ENCODE data around the gene TRPC1.

Gene TRPC1

GRCh38 chr3:142787719-142788118 lies 63.9 kb downstream of the TRPC1 start (continued):
- TF ChIP-seq, protein P1, sequence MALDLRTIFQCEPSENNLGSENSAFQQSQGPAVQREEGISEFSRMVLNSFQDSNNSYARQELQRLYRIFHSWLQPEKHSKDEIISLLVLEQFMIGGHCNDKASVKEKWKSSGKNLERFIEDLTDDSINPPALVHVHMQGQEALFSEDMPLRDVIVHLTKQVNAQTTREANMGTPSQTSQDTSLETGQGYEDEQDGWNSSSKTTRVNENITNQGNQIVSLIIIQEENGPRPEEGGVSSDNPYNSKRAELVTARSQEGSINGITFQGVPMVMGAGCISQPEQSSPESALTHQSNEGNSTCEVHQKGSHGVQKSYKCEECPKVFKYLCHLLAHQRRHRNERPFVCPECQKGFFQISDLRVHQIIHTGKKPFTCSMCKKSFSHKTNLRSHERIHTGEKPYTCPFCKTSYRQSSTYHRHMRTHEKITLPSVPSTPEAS (tag by site-specific recombination; IDR thresholded peaks at IDR 0.05): no peak
- TF ChIP-seq SP3 (tag by site-specific recombination; IDR thresholded peaks at IDR 0.05): no peak
- TF ChIP-seq, protein P2, sequence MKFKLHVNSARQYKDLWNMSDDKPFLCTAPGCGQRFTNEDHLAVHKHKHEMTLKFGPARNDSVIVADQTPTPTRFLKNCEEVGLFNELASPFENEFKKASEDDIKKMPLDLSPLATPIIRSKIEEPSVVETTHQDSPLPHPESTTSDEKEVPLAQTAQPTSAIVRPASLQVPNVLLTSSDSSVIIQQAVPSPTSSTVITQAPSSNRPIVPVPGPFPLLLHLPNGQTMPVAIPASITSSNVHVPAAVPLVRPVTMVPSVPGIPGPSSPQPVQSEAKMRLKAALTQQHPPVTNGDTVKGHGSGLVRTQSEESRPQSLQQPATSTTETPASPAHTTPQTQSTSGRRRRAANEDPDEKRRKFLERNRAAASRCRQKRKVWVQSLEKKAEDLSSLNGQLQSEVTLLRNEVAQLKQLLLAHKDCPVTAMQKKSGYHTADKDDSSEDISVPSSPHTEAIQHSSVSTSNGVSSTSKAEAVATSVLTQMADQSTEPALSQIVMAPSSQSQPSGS (tag by site-specific recombination; IDR thresholded peaks at IDR 0.05; ENCODE audit: low read depth): no peak
- TF ChIP-seq, protein P3, sequence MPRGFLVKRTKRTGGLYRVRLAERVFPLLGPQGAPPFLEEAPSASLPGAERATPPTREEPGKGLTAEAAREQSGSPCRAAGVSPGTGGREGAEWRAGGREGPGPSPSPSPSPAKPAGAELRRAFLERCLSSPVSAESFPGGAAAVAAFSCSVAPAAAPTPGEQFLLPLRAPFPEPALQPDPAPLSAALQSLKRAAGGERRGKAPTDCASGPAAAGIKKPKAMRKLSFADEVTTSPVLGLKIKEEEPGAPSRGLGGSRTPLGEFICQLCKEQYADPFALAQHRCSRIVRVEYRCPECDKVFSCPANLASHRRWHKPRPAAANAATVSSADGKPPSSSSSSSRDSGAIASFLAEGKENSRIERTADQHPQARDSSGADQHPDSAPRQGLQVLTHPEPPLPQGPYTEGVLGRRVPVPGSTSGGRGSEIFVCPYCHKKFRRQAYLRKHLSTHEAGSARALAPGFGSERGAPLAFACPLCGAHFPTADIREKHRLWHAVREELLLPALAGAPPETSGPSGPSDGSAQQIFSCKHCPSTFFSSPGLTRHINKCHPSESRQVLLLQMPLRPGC (tag by site-specific recombination; IDR thresholded peaks at IDR 0.05): no peak
- no peak for TF ChIP-seq ZNF560 (tag by site-specific recombination; IDR thresholded peaks at IDR 0.05; ENCODE audit: borderline replicate concordance)
- TF ChIP-seq REST (tag by site-specific recombination; IDR thresholded peaks at IDR 0.05): no peak
- TF ChIP-seq ZNF214 (tag by site-specific recombination; IDR thresholded peaks at IDR 0.05; ENCODE audit: borderline replicate concordance): no peak
- no peak for TF ChIP-seq ZNF223 (tag by site-specific recombination; IDR thresholded peaks at IDR 0.05)
- no peak for TF ChIP-seq ZNF133 (tag by site-specific recombination; IDR thresholded peaks at IDR 0.05)

DNA sequence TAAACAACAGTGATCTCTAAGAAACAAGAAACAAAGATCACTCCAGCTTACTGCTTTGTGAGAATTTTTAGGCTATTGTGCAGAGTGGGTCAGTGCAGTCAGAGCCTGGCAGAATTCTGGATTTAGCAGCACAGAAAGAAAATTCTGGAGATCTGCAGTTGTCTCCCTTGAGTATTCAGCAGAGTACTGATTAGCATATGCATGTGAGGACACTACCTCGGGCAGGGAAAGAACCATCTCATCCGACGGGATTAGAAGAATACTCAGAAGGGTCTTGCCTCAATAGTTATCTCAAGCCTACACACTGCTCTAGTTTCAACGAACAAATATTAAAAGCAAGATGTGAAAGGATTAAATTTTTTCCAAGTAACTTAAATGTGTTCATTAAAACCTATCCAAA lies 70.7 kb downstream of the TRPC1 start:
- TF ChIP-seq ZNF600 (tag by site-specific recombination; IDR thresholded peaks at IDR 0.05) (no peak), ZNF426 (tag by site-specific recombination; IDR thresholded peaks at IDR 0.05) (no peak), ZEB2 (tag by site-specific recombination; IDR thresholded peaks at IDR 0.05) (no peak), ZNF416 (tag by site-specific recombination; IDR thresholded peaks at IDR 0.05) (no peak), ZNF169 (tag by site-specific recombination; IDR thresholded peaks at IDR 0.05) (no peak)
- no peak overlapping the region for H3K27ac ChIP-seq (ENCODE audit: extremely low read depth, low read depth, low read length)
- H3K4me3 ChIP-seq (ENCODE audit: low read depth, low read length): no peak overlapping the region
- ChIA-PET POLR2A (no interaction called here), CTCF (no interaction called here)
- no peaks in the 10 kb centered on the region for H3K4me1 ChIP-seq (ENCODE audit: control insufficient read depth, insufficient read depth, low read length)
- no peaks in the 10 kb centered on the region for H3K9me3 ChIP-seq (ENCODE audit: control insufficient read depth, insufficient read depth, low read depth, low read length)
- H3K36me3 ChIP-seq (ENCODE audit: control insufficient read depth in 2 of 2, insufficient read depth in 1 of 2, low read length in 2 of 2): peaks cover 0 to 3% of the 10 kb centered on the region in 2 experiments; a peak in 1 of 3 replicates

DNA sequence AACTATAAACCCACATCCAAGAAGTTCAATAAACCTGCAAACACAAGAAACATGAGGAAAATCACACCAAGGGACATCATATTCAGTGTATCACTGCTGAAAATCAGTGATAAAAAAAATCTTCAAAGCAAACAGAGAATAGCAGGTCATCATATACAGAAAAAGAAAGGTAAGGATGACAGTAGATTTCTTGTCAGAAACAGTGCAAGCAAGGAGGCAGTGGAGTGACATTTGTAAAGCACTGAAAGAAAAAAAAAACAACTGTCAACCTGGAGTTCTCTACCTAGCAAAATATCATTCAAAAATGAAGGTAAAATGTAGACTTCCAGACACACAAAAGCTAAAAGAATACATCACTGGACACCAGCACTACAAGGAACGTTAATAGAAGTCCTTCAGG lies 71.5 kb downstream of the TRPC1 start:
- Histone ChIP-seq H3K36me3 (ENCODE audit: control insufficient read depth in 2 of 2, insufficient read depth in 1 of 2, low read length in 2 of 2) (peaks cover 0 to 3% of the 10 kb centered on the region in 2 experiments; a peak in 1 of 3 replicates), H3K9me3 (ENCODE audit: control insufficient read depth, insufficient read depth, low read depth, low read length) (no peaks in the 10 kb centered on the region), H3K4me1 (ENCODE audit: control insufficient read depth, insufficient read depth, low read length) (no peaks in the 10 kb centered on the region), H3K4me3 (ENCODE audit: low read depth, low read length) (no peak overlapping the region), H3K27ac (ENCODE audit: extremely low read depth, low read depth, low read length) (no peak overlapping the region)
- ChIA-PET CTCF (interaction anchor here (0.7 kb wide), 1 partner anchor 9 kb away, joined by 3 read pairs; no protein-coding TSS in a partner anchor), POLR2A (no interaction called here)
- TF ChIP-seq ZNF510 (tag by site-specific recombination; IDR thresholded peaks at IDR 0.05; ENCODE audit: insufficient replicate concordance): no peak
- TF ChIP-seq, protein P4, sequence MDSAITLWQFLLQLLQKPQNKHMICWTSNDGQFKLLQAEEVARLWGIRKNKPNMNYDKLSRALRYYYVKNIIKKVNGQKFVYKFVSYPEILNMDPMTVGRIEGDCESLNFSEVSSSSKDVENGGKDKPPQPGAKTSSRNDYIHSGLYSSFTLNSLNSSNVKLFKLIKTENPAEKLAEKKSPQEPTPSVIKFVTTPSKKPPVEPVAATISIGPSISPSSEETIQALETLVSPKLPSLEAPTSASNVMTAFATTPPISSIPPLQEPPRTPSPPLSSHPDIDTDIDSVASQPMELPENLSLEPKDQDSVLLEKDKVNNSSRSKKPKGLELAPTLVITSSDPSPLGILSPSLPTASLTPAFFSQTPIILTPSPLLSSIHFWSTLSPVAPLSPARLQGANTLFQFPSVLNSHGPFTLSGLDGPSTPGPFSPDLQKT (IDR thresholded peaks at IDR 0.05; ENCODE audit: borderline replicate concordance, low read depth, low read length): no peak
- TF ChIP-seq ZNF701 (tag by site-specific recombination; IDR thresholded peaks at IDR 0.05): no peak
- TF ChIP-seq ZNF837 (tag by site-specific recombination; IDR thresholded peaks at IDR 0.05): no peak
- no peak for TF ChIP-seq FEZF1 (tag by site-specific recombination; IDR thresholded peaks at IDR 0.05)
- TF ChIP-seq ZNF707 (tag by site-specific recombination; IDR thresholded peaks at IDR 0.05): no peak
- no peak for TF ChIP-seq ZNF433 (tag by site-specific recombination; IDR thresholded peaks at IDR 0.05; ENCODE audit: low read depth)
- no peak for TF ChIP-seq ZIC2 (tag by site-specific recombination; IDR thresholded peaks at IDR 0.05)
- no peak for TF ChIP-seq KLF7 (tag by site-specific recombination; IDR thresholded peaks at IDR 0.05; ENCODE audit: borderline replicate concordance)
- TF ChIP-seq MZF1 (tag by site-specific recombination; IDR thresholded peaks at IDR 0.05; ENCODE audit: borderline replicate concordance): no peak
